HL-60 (cell line): ENCODE measurements around the gene LRBA.

ENCODE experiments used
- GABPA ChIP-seq: IDR thresholded peaks from 2 replicates; pipeline ENCODE4 v1.6.1; 2012; ENCODE audit warnings: low read depth
- REST ChIP-seq: IDR thresholded peaks from 2 replicates; pipeline ENCODE4 v1.6.1; 2012; ENCODE audit warnings: low read depth; ENCODE audit not compliant: insufficient replicate concordance
- SPI1 ChIP-seq: IDR thresholded peaks from 2 replicates; pipeline ENCODE4 v1.6.1; 2012; ENCODE audit warnings: low read depth, mild to moderate bottlenecking, borderline replicate concordance
- TF ChIP-seq, protein P1 (sequence below): IDR thresholded peaks from one replicate; pipeline ENCODE4 v1.5.1; 2011; ENCODE audit warnings: low read length, control low read depth, inconsistent platforms; ENCODE audit not compliant: insufficient read depth

DNA sequence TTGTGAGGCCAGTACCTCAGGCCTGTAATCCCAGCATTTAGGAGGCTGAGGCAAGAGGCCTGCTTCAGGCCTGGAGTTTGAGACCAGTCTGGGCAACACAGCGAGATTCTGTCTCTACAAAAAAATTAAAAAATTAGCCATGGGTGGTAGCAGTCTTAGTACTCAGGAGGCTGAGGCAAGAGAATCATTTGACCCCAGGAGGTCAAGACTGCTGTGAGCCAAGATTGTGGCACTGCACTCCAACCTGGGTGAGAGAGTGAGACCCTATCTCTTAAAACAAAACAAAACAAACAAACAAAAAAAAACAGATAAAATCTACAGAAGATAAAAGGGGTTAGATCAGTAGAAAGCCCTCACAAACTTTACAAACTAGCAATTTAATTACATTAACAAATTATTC lies 352.4 kb downstream of the LRBA start:
- TF ChIP-seq, protein P1, sequence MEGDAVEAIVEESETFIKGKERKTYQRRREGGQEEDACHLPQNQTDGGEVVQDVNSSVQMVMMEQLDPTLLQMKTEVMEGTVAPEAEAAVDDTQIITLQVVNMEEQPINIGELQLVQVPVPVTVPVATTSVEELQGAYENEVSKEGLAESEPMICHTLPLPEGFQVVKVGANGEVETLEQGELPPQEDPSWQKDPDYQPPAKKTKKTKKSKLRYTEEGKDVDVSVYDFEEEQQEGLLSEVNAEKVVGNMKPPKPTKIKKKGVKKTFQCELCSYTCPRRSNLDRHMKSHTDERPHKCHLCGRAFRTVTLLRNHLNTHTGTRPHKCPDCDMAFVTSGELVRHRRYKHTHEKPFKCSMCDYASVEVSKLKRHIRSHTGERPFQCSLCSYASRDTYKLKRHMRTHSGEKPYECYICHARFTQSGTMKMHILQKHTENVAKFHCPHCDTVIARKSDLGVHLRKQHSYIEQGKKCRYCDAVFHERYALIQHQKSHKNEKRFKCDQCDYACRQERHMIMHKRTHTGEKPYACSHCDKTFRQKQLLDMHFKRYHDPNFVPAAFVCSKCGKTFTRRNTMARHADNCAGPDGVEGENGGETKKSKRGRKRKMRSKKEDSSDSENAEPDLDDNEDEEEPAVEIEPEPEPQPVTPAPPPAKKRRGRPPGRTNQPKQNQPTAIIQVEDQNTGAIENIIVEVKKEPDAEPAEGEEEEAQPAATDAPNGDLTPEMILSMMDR: no peak
- no peak for TF ChIP-seq GABPA
- no peak for TF ChIP-seq REST
- TF ChIP-seq SPI1: no peak
